Fibroblast of upper back skin (primary cell): ENCODE data around the gene TAOK1.

Experiments used
- DNase-seq: peaks from one replicate; pipeline ENCODE4 v3.0.0-alpha.2; 2013

TAOK1 gene

GRCh38 chr17:29379084-29379991 lies 10.8 kb upstream of the TAOK1 start:
- no peak for DNase-seq

GRCh38 chr17:29383686-29384085 lies 6.5 kb upstream of the TAOK1 start:
- DNase-seq = peak; percentile 39

GRCh38 chr17:29384901-29385300 lies 5.3 kb upstream of the TAOK1 start:
- DNase-seq = no peak

GRCh38 chr17:29386760-29387159 lies 3.4 kb upstream of the TAOK1 start:
- no peak for DNase-seq

- no peak for DNase-seq
Measured at GRCh38 chr17:29388937-29389336, 1.2 kb upstream of the TAOK1 start.

GRCh38 chr17:29390851-29391631 lies 878 bp downstream of the TAOK1 start:
- DNase-seq = peak; percentile 37

- peak; percentile 8 for DNase-seq
Measured at GRCh38 chr17:29393436-29393835, 3.3 kb downstream of the TAOK1 start.

GRCh38 chr17:29394761-29395160 lies 4.6 kb downstream of the TAOK1 start:
- DNase-seq = no peak

- DNase-seq = no peak
Measured at GRCh38 chr17:29396066-29396465, 5.9 kb downstream of the TAOK1 start.

- DNase-seq = no peak
Measured at GRCh38 chr17:29399634-29400033, 9.5 kb downstream of the TAOK1 start.

- no peak for DNase-seq
Measured at GRCh38 chr17:29400818-29401217, 10.7 kb downstream of the TAOK1 start.

- no peak for DNase-seq
Measured at GRCh38 chr17:29401258-29401657, 11.1 kb downstream of the TAOK1 start.

GRCh38 chr17:29407856-29408255 lies 17.7 kb downstream of the TAOK1 start:
- peak; percentile 16 for DNase-seq

- no peak for DNase-seq
Measured at GRCh38 chr17:29409963-29410362, 19.8 kb downstream of the TAOK1 start.

- DNase-seq = peak; percentile 80
Measured at GRCh38 chr17:29412780-29413565, 22.8 kb downstream of the TAOK1 start.

GRCh38 chr17:29420128-29420527 lies 30.0 kb downstream of the TAOK1 start:
- no peak for DNase-seq

- DNase-seq = no peak
Measured at GRCh38 chr17:29430275-29430674, 40.1 kb downstream of the TAOK1 start.

- peak; percentile 4 for DNase-seq
Measured at GRCh38 chr17:29433541-29433940, 43.4 kb downstream of the TAOK1 start.

GRCh38 chr17:29434550-29434949 lies 44.4 kb downstream of the TAOK1 start:
- no peak for DNase-seq

- no peak for DNase-seq
Measured at GRCh38 chr17:29442451-29442850, 52.3 kb downstream of the TAOK1 start.

GRCh38 chr17:29443041-29443739 lies 53.0 kb downstream of the TAOK1 start:
- no peak for DNase-seq

- peak; percentile 41 for DNase-seq
Measured at GRCh38 chr17:29444589-29444988, 54.4 kb downstream of the TAOK1 start.

GRCh38 chr17:29445844-29446243 lies 55.7 kb downstream of the TAOK1 start:
- DNase-seq = no peak
